ENCODE results near the gene GSG1. TPM values are rescaled to one million over a fixed set of nuclear protein-coding genes. Genes with fewer than 3 reads are reported as not detected.

Gene GSG1
- total RNA-seq, 2 experiments from 2014 or later, result not detected

GRCh38 chr12:13133886-13134285 lies 30.4 kb upstream of the GSG1 start:
- intact Hi-C loops (cut with DNase I, micrococcal nuclease), result no loop called here
- Mint-ChIP-seq H3K27ac (no peak overlapping the region), H3K27me3 (peaks cover 8% of the 10 kb centered on the region), H3K4me3 (no peak overlapping the region), H3K4me1 (ENCODE audit: low read depth) (no peaks in the 10 kb centered on the region), H3K9me3 (no peaks in the 10 kb centered on the region), H3K36me3 (ENCODE audit: low read depth) (no peaks in the 10 kb centered on the region)
- POLR2A ChIA-PET, result no interaction called here
- CTCF ChIA-PET, result interaction anchor here (1.0 kb wide), 1 partner anchor 27 kb away, joined by 4 read pairs; no protein-coding TSS in a partner anchor
- Histone ChIP-seq H3K4me1 (ENCODE audit: insufficient read depth, low read length) (no peaks in the 10 kb centered on the region), H3K27ac (ENCODE audit: low read depth in 1 of 2, low read length in 2 of 2) (no peak overlapping the region), H3K4me3 (ENCODE audit: low read length) (no peak overlapping the region), H3K36me3 (ENCODE audit: insufficient read depth, low read length) (no peaks in the 10 kb centered on the region), H3K9me3 (ENCODE audit: control insufficient read depth in 1 of 2, insufficient read depth in 1 of 2, low read length in 2 of 2) (no peaks in the 10 kb centered on the region), H3K27me3 (ENCODE audit: control insufficient read depth in 1 of 2, insufficient read depth in 2 of 2, low read length in 2 of 2) (no peaks in the 10 kb centered on the region)
- ATAC-seq (ENCODE audit: poor library complexity) (no peak), DNase-seq (no peak)
- TF ChIP-seq, protein P1, sequence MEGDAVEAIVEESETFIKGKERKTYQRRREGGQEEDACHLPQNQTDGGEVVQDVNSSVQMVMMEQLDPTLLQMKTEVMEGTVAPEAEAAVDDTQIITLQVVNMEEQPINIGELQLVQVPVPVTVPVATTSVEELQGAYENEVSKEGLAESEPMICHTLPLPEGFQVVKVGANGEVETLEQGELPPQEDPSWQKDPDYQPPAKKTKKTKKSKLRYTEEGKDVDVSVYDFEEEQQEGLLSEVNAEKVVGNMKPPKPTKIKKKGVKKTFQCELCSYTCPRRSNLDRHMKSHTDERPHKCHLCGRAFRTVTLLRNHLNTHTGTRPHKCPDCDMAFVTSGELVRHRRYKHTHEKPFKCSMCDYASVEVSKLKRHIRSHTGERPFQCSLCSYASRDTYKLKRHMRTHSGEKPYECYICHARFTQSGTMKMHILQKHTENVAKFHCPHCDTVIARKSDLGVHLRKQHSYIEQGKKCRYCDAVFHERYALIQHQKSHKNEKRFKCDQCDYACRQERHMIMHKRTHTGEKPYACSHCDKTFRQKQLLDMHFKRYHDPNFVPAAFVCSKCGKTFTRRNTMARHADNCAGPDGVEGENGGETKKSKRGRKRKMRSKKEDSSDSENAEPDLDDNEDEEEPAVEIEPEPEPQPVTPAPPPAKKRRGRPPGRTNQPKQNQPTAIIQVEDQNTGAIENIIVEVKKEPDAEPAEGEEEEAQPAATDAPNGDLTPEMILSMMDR (IDR thresholded peaks at IDR 0.05), result no peak

GRCh38 chr12:13130981-13131380 lies 27.5 kb upstream of the GSG1 start:
- Histone ChIP-seq H3K36me3 (ENCODE audit: insufficient read depth, low read length) (no peaks in the 10 kb centered on the region), H3K27ac (ENCODE audit: low read depth in 1 of 2, low read length in 2 of 2) (no peak overlapping the region), H3K9me3 (ENCODE audit: control insufficient read depth in 1 of 2, insufficient read depth in 1 of 2, low read length in 2 of 2) (no peaks in the 10 kb centered on the region), H3K27me3 (ENCODE audit: control insufficient read depth in 1 of 2, insufficient read depth in 2 of 2, low read length in 2 of 2) (no peaks in the 10 kb centered on the region), H3K4me1 (ENCODE audit: insufficient read depth, low read length) (no peaks in the 10 kb centered on the region), H3K4me3 (ENCODE audit: low read length) (no peak overlapping the region)
- no peak overlapping the region for H3K27ac Mint-ChIP-seq
- H3K4me1 Mint-ChIP-seq (ENCODE audit: low read depth), result no peaks in the 10 kb centered on the region
- H3K36me3 Mint-ChIP-seq (ENCODE audit: low read depth), result no peaks in the 10 kb centered on the region
- ChIA-PET CTCF (no interaction called here), POLR2A (no interaction called here)
- no peak overlapping the region for H3K4me3 Mint-ChIP-seq
- intact Hi-C loops (cut with DNase I, micrococcal nuclease), result no loop called here
- ATAC-seq (ENCODE audit: poor library complexity) (no peak), DNase-seq (no peak)
- TF ChIP-seq, protein P1 (IDR thresholded peaks at IDR 0.05), result no peak
- H3K9me3 Mint-ChIP-seq, result no peaks in the 10 kb centered on the region
- H3K27me3 Mint-ChIP-seq, result peaks cover 8% of the 10 kb centered on the region

DNA sequence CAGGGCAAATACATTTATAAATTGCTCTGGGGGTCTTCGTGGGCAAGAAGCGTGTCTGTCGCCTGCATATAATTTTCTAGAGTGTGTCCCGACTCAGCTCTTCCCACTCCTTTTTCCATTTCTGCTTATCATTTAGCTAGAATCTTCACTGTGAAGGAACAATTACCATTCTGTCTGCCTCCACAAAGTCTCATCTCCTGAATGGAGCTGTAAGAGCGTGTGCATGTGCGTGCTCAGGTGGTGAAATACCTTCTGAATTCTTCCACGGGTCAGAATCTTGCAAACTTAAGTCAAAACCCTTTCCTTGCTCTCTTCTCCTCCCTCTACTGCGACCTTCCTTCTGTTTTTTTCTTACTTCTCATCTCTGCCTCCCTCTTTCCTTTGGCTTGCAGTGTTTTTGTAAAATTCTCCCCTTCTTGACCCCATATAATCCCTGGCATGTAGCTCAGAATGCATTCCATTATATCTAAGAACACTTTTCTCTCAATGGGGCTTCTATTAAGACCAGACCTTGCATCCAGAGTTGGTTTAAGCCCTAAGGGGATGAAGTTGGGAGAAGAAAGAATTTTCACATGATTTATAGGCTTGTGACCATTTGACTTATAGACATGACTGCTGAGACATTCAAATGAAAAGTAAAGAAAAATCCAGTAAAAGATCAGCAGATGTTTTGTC lies 25.0 kb upstream of the GSG1 start:
- intact Hi-C loops (cut with DNase I, micrococcal nuclease), result no loop called here
- Mint-ChIP-seq H3K27me3 (peaks cover 8% of the 10 kb centered on the region), H3K27ac (no peak overlapping the region), H3K36me3 (ENCODE audit: low read depth) (no peaks in the 10 kb centered on the region), H3K9me3 (no peaks in the 10 kb centered on the region), H3K4me3 (no peak overlapping the region), H3K4me1 (ENCODE audit: low read depth) (no peaks in the 10 kb centered on the region)
- ATAC-seq (ENCODE audit: poor library complexity) (no peak), DNase-seq (no peak)
- POLR2A ChIA-PET, result no interaction called here
- no peaks in the 10 kb centered on the region for H3K9me3 ChIP-seq (ENCODE audit: control insufficient read depth in 1 of 2, insufficient read depth in 1 of 2, low read length in 2 of 2)
- no peak overlapping the region for H3K27ac ChIP-seq (ENCODE audit: low read depth in 1 of 2, low read length in 2 of 2)
- H3K27me3 ChIP-seq (ENCODE audit: control insufficient read depth in 1 of 2, insufficient read depth in 2 of 2, low read length in 2 of 2), result no peaks in the 10 kb centered on the region
- H3K4me1 ChIP-seq (ENCODE audit: insufficient read depth, low read length), result no peaks in the 10 kb centered on the region
- TF ChIP-seq, protein P1 (IDR thresholded peaks at IDR 0.05), result no peak
- H3K36me3 ChIP-seq (ENCODE audit: insufficient read depth, low read length), result no peaks in the 10 kb centered on the region
- no peak overlapping the region for H3K4me3 ChIP-seq (ENCODE audit: low read length)
- CTCF ChIA-PET, result no interaction called here

All from CD4-positive, alpha-beta T cell (primary cell).